GM12878 (cell line): ENCODE results near the gene PTPRC. TPM values are rescaled to one million over a fixed set of nuclear protein-coding genes. Genes with fewer than 3 reads are reported as not detected.

Source experiments
- ATAC-seq: fragments of 200-7000 bp; cut with Tn5 transposase; 3 replicates; pipeline ENCODE4 v1.9.1; 2020; ENCODE audit warnings: mild to moderate bottlenecking, moderate library complexity
- BruUV-seq: library from RNA; stranded (reverse); fragments of 400-500 nt; replicated peaks from 2 replicates; lab custom pipeline; 2021; lab: Mats Ljungman, UMichigan
- CTCF ChIA-PET: fragments of 300-600 bp; sonication (Branson Sonifier 250); formaldehyde crosslinking; extraction: SDS; loops from one replicate; lab custom pipeline; 2021; ENCODE audit warnings: inconsistent platforms; lab: Yijun Ruan, JAX
- POLR2A ChIA-PET: fragments of 350-600 bp; formaldehyde crosslinking; extraction: SDS; loops from one replicate; lab custom pipeline; 2021; ENCODE audit warnings: inconsistent platforms; lab: Charles Lee
- RAD21 ChIA-PET: fragments of 300-600 bp; sonication (Branson Sonifier 250); formaldehyde crosslinking; loops from one replicate; lab custom pipeline; 2023; ENCODE audit warnings: antibody characterized with exemption; ENCODE audit not compliant: unreplicated experiment; lab: Charles Lee
- SMC1A ChIA-PET: fragments of 300-600 bp; sonication (Branson Sonifier 250); formaldehyde crosslinking; loops from one replicate; lab custom pipeline; 2023; ENCODE audit not compliant: unreplicated experiment, uncharacterized antibody; lab: Charles Lee
- DNase-seq: peaks from one replicate; pipeline ENCODE4 v3.0.0-alpha.2; 2011; ENCODE audit warnings: low read depth, low spot score
- FAIRE-seq: peaks from 3 replicates; lab custom pipeline; 2011; peaks lifted over from hg19 to GRCh38; lab: Jason Lieb, UNC
- H2AFZ ChIP-seq: 2 replicates; pipeline ENCODE4 v1.6.0; 2011; ENCODE audit warnings: low read depth, low read length, control low read depth; ENCODE audit not compliant: control insufficient read depth
- H3K27ac ChIP-seq: 2 replicates; pipeline ENCODE4 v1.5.1; 2011; ENCODE audit warnings: control low read depth; ENCODE audit not compliant: control insufficient read depth, insufficient read depth
- H3K27me3 ChIP-seq, 2 experiments: replicated peaks in 1 of 2; 2 replicates each; pipeline versions ENCODE4 v1.6.0 to v1.6.1; 2011; ENCODE audit warnings: low read length in 1 of 2; ENCODE audit not compliant: control insufficient read depth in 2 of 2, insufficient read depth in 2 of 2
- H3K36me3 ChIP-seq, 2 experiments: 2 replicates each; pipeline ENCODE4 v1.5.1; 2011; ENCODE audit warnings: low read length in 1 of 2; ENCODE audit not compliant: control insufficient read depth in 2 of 2, insufficient read depth in 2 of 2
- H3K4me1 ChIP-seq: 2 replicates; pipeline ENCODE4 v1.6.1; 2011; ENCODE audit warnings: mild to moderate bottlenecking, low read length, moderate library complexity, mixed read lengths; ENCODE audit not compliant: control insufficient read depth, insufficient read depth
- H3K4me2 ChIP-seq: 2 replicates; pipeline ENCODE4 v1.6.0; 2011; ENCODE audit warnings: control low read depth; ENCODE audit not compliant: control insufficient read depth, insufficient read depth
- H3K4me3 ChIP-seq: fragments of 200-600 bp; sonication (generic); 2 replicates; pipeline ENCODE4 v1.5.1; 2016
- H3K79me2 ChIP-seq: 2 replicates; pipeline ENCODE4 v1.6.0; 2011; ENCODE audit warnings: low read length; ENCODE audit not compliant: control insufficient read depth, insufficient read depth
- H3K9ac ChIP-seq: 2 replicates; pipeline ENCODE4 v1.8.0; 2011; ENCODE audit warnings: low read length, control low read depth, mixed read lengths; ENCODE audit not compliant: control insufficient read depth, insufficient read depth
- H3K9me3 ChIP-seq: replicated peaks from 3 replicates; pipeline ENCODE4 v1.5.1; 2011; ENCODE audit warnings: mild to moderate bottlenecking, low read length; ENCODE audit not compliant: control insufficient read depth, insufficient read depth
- H4K20me1 ChIP-seq: 2 replicates; pipeline ENCODE4 v1.6.0; 2011; ENCODE audit not compliant: control insufficient read depth, insufficient read depth
- CBX3 ChIP-seq: fragments of 200-600 bp; sonication (generic); IDR thresholded peaks from 2 replicates; pipeline ENCODE4 v1.6.1; 2016; ENCODE audit warnings: low read depth, borderline replicate concordance
- HCFC1 ChIP-seq: fragments of 150-350 bp; IDR thresholded peaks from 2 replicates; pipeline ENCODE4 v1.6.1; 2014; ENCODE audit warnings: low read length
- HDAC6 ChIP-seq: fragments of 200-600 bp; sonication (generic); IDR thresholded peaks from one replicate; pipeline ENCODE4 v1.8.0; 2017; ENCODE audit warnings: antibody characterized with exemption; ENCODE audit not compliant: unreplicated experiment
- IKZF2 ChIP-seq, 2 experiments: fragments of 450-650 bp; IDR thresholded peaks; 2 replicates each; pipeline ENCODE4 v1.6.1; 2017; ENCODE audit warnings: mild to moderate bottlenecking in 2 of 2, moderate library complexity in 2 of 2
- KAT2A ChIP-seq: conservative IDR thresholded peaks from 2 replicates; pipeline ENCODE4 v1.6.1; 2011; ENCODE audit warnings: low read depth, low read length; ENCODE audit not compliant: control insufficient read depth
- KLF5 ChIP-seq: fragments of 450-650 bp; IDR thresholded peaks from 2 replicates; pipeline ENCODE4 v1.6.1; 2014; ENCODE audit warnings: mild to moderate bottlenecking; ENCODE audit not compliant: partially characterized antibody
- MYC ChIP-seq: IDR thresholded peaks from 2 replicates; pipeline ENCODE4 v1.6.1; 2011; ENCODE audit warnings: mild to moderate bottlenecking, low read length, moderate library complexity, inconsistent platforms; ENCODE audit not compliant: insufficient read depth, insufficient replicate concordance, insufficient read length, severe bottlenecking
- PKNOX1 ChIP-seq: fragments of 450-650 bp; IDR thresholded peaks from 2 replicates; pipeline ENCODE4 v1.6.1; 2016; ENCODE audit warnings: mild to moderate bottlenecking
- RAD21 ChIP-seq: IDR thresholded peaks from 2 replicates; pipeline ENCODE4 v1.6.1; 2011; ENCODE audit warnings: mild to moderate bottlenecking, low read depth, low read length, moderate library complexity; ENCODE audit not compliant: insufficient read depth
- RB1 ChIP-seq: fragments of 450-650 bp; formaldehyde crosslinking; IDR thresholded peaks from 2 replicates; pipeline ENCODE4 v1.6.1; 2017; ENCODE audit warnings: mild to moderate bottlenecking, borderline replicate concordance
- RELB ChIP-seq: fragments of 450-650 bp; IDR thresholded peaks from 2 replicates; pipeline ENCODE4 v1.6.1; 2017; ENCODE audit warnings: low read depth, mild to moderate bottlenecking, moderate library complexity
- SMARCA5 ChIP-seq: fragments of 450-650 bp; IDR thresholded peaks from 2 replicates; pipeline ENCODE4 v1.6.1; 2017; ENCODE audit warnings: mild to moderate bottlenecking
- SRF ChIP-seq, 2 experiments: IDR thresholded peaks; 2 replicates each; pipeline ENCODE4 v1.6.1; 2011; ENCODE audit warnings: low read depth in 2 of 2, low read length in 2 of 2, mild to moderate bottlenecking in 1 of 2, moderate library complexity in 1 of 2
- STAT1 ChIP-seq: fragments of 450-650 bp; conservative IDR thresholded peaks from 2 replicates; pipeline ENCODE4 v1.6.1; 2014; ENCODE audit warnings: antibody characterized with exemption, mild to moderate bottlenecking
- TARDBP ChIP-seq: IDR thresholded peaks from 2 replicates; pipeline ENCODE4 v1.6.1; 2016; ENCODE audit warnings: borderline replicate concordance
- ZBTB11 ChIP-seq: fragments of 450-650 bp; formaldehyde crosslinking; IDR thresholded peaks from 2 replicates; pipeline ENCODE4 v1.5.0; 2022; ENCODE audit warnings: mild to moderate bottlenecking, missing genetic modification characterization
- ZSCAN29 ChIP-seq: fragments of 450-650 bp; IDR thresholded peaks from 2 replicates; pipeline ENCODE4 v1.6.1; 2017; ENCODE audit warnings: mild to moderate bottlenecking, moderate library complexity
- in situ Hi-C: fragments of 300-500 bp; cut with MboI; formaldehyde crosslinking; loops from 9 replicates; pipeline ENCODE4 v1.14.3; 2018; ENCODE audit warnings: mixed read lengths
- intact Hi-C: fragments of 100-400 bp; cut with micrococcal nuclease; formaldehyde crosslinking; loops from one replicate; pipeline ENCODE4 v1.14.2; 2022; ENCODE audit not compliant: unreplicated experiment
- polyA plus RNA-seq, 11 experiments: library from polyadenylated mRNA; depleted of rRNA in 4 of 11; unstranded in 6 of 11; stranded (reverse) in 5 of 11; fragments of >200 nt; fragmentation: Nextera tagmentation in 4 of 11; fragmentation: Illumina TruSeq in 1 of 11; extraction: Ambion mirVana in 4 of 11; extraction: Trizol in 1 of 11; gene quantifications; 1 replicate in 1 of 11; 2 replicates in 10 of 11; pipeline versions ENCODE4 v1.2.1 to v1.2.3, GENCODE V29; 2011 to 2016; ENCODE audit warnings: inconsistent platforms in 2 of 11, missing spikeins in 2 of 11, low read depth in 1 of 11
- total RNA-seq, 4 experiments: library from RNA; depleted of rRNA in 3 of 4; stranded (reverse); fragments of >200 nt in 3 of 4; fragmentation: Illumina TruSeq in 1 of 4; extraction: Trizol in 1 of 4; gene quantifications; 2 replicates each; pipeline versions ENCODE4 v1.2.1 to v1.2.3, GENCODE V29; 2013 to 2021
- TF ChIP-seq, protein P1 (sequence below): IDR thresholded peaks from 2 replicates; pipeline ENCODE4 v1.6.1; 2011; ENCODE audit warnings: low read depth, mild to moderate bottlenecking, low read length, moderate library complexity, borderline replicate concordance; ENCODE audit errors: extremely low read depth

The PTPRC gene
- total and polyA plus RNA-seq, 10 of the 15 experiments (the other 5 are each of a cell fraction or from before 2014, with no cell fraction given), result 72.9 to 221 (median 118) TPM

DNA sequence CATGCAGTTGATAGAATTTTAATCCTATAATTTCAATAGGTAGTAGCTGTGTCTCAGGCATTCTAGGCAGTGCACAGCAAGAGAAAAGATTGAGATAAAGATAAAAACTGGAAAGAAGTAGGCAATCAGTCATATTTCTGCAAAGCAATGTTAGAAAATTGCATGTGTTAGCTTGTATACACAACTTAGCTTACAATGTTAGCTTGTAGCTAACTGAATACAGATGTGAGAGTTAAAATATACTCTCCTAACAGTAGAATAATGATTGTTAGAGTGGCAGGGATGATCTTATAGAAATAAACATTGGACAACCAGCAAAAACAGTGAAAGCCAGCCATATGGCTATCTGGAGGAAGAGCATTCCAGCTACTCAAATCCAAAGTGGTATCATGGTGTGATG lies 29.0 kb downstream of the PTPRC start:
- ATAC-seq (no peak), DNase-seq (no peak), FAIRE-seq (no peak)
- ChIA-PET CTCF (interaction anchor here (0.9 to 2.4 kb wide), 10 partner anchors 10 to 67 kb away, joined by 3 to 9 read pairs (median 4); no protein-coding TSS in a partner anchor), SMC1A (interaction anchor here (1.0 to 9.7 kb wide), 15 partner anchors 10 to 374 kb away, joined by 3 to 100 read pairs (median 5); no protein-coding TSS in a partner anchor), POLR2A (interaction anchor here (0.5 to 2.6 kb wide), 4 partner anchors 11 to 47 kb away, joined by 3 to 12 read pairs (median 3); no protein-coding TSS in a partner anchor), RAD21 (interaction anchor here (0.9 to 4.6 kb wide), 7 partner anchors 10 to 47 kb away, joined by 3 to 25 read pairs (median 8); partner anchors contain the start of gene PTPRC)
- Histone ChIP-seq H3K9me3 (peaks cover 3% of the 10 kb centered on the region; the same call in 1 of the 3 replicates), H3K27me3 (no peaks in the 10 kb centered on the region), H2AFZ (no peak overlapping the region), H3K9ac (no peak overlapping the region), H3K4me1 (peaks cover 18% of the 10 kb centered on the region), H3K4me3 (no peak overlapping the region), H4K20me1 (no peaks in the 10 kb centered on the region), H3K27ac (no peak overlapping the region), H3K4me2 (no peak overlapping the region), H3K79me2 (peaks cover 2% of the 10 kb centered on the region), H3K36me3 (no peaks in the 10 kb centered on the region)
- in situ Hi-C loops (no loop called here), intact Hi-C loops (no loop called here)
- TF ChIP-seq ZBTB11 (no peak), IKZF2 (IDR thresholded peaks at IDR 0.05) (no peak), TARDBP (no peak), MYC (no peak), SMARCA5 (no peak), RB1 (no peak), KLF5 (no peak), STAT1 (no peak), HDAC6 (no peak), ZSCAN29 (no peak), RELB (no peak), KAT2A (no peak), HCFC1 (no peak), PKNOX1 (no peak), SRF (IDR thresholded peaks at IDR 0.05; ENCODE audit: low read depth in 2 of 2, low read length in 2 of 2) (no peak), RAD21 (no peak), CBX3 (no peak)
- TF ChIP-seq, protein P1, sequence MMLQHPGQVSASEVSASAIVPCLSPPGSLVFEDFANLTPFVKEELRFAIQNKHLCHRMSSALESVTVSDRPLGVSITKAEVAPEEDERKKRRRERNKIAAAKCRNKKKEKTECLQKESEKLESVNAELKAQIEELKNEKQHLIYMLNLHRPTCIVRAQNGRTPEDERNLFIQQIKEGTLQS, result no peak
- no TSS peak for BruUV-seq
